ENCODE measurements around the gene SLC26A1.
"Not testable (repeated sequence)": the region's sequence is repeated elsewhere in the genome, so short reads cannot be mapped to it uniquely, and the experiment has no call there.

The SLC26A1 gene

GRCh38 chr4:1013225-1014073, 20.2 kb upstream of the SLC26A1 start:
- DNase-seq (ENCODE audit: low read depth), result no peak

- peak; percentile 34 for DNase-seq (ENCODE audit: low read depth)
Observed at GRCh38 chr4:1012034-1012739, 19.0 kb upstream of the SLC26A1 start.

DNA sequence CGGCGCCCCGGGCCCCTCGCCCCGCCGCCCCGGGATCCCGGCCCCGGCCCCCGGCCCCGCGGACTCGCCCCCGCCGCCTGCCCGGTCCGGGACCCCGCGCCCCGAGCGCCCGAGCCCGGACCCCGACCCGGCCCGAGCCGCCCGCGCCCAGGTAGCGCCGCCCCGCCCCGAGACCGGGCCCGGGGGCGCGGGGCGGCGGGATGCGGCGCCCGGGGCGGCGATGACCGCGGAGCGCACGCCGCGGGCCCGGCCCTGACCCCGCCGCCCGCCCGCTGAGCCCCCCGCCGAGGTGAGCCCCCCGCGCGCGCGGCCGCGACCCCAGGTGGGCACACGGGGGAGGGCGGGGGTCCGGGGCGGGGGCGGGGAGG, 18.4 kb upstream of the SLC26A1 start:
- DNase-seq (ENCODE audit: low read depth), result no peak

- DNase-seq (ENCODE audit: low read depth), result peak; percentile 90
Observed at GRCh38 chr4:1011022-1011665, 17.9 kb upstream of the SLC26A1 start, which contains the start of gene FGFRL1. TSS of gene FGFRL1 (plus strand) at chr4:1011626. CDS start at chr4:1012486, 860 bp downstream.

DNA sequence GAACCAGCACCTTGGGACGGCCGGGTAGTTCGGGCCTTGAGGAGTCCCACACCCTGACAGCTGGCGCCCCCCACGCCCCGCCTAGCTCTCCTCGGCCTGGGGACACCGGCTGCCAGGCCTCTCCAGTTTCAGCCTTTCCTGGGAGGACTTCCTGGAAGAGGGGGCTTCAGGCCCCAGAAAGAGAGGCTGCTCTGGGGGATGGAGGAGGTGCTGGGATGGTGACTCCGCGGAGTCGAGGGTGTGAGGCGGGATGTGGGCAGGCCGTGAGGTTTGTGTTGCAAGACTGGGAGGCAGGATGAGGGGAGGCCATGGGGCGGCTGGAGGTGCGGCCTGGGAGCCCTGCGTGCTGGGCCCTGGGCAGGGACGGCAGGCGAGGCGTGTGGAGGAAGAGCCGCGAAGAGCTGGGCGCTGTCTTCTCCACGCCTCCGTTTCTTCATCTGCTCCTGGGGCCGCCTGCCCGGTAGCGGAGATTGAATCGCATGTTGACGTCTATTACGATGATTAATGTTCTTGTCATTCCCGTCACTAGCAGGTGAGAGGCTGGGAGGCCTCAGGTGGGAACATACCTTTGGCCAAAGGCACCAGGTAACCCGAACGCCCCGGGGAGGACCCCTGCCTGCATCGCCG, 17.3 kb upstream of the SLC26A1 start:
- DNase-seq (ENCODE audit: low read depth), result peak; percentile 93

GRCh38 chr4:1009542-1010394, 16.6 kb upstream of the SLC26A1 start:
- peak; percentile 44 for DNase-seq (ENCODE audit: low read depth)

DNA sequence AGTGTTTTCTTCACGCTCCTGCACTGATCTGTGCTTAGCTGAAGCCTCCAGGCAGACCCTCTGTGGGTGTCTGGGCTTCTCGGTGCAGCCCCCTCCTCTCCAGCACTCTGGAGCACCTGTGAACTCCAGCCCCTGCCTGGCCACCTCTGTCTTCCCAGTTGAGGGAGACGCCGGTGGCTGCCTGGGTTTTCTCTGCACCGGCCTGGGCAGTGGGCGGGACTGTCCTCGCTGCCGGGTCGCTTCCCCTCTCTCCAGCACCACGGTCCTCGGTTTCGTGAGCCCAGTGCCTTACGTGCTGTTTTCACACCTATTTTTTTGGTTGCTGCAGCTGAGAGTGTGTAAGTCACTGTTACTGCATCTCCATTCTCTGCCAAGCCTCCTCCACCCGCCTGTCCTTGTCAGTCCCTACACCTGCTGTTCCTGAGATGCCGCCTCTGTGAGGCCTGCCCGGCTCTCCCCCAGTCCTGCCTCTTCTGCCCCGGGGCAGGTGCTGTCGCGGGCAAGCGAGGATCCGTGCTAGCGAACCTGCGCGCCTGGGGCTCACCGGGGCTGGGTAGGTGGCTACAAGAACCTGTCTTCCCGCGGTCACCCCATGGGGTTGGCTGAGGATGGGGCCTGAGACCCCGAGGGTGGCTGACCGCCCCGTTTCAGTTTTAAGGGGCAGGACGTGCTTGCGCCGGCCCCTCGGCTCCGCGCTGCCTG, 15.8 kb upstream of the SLC26A1 start:
- no peak for DNase-seq (ENCODE audit: low read depth)

- no peak for DNase-seq (ENCODE audit: low read depth)
Observed at GRCh38 chr4:1006856-1007255, 13.7 kb upstream of the SLC26A1 start.

GRCh38 chr4:1004557-1005485, 11.6 kb upstream of the SLC26A1 start:
- DNase-seq (ENCODE audit: low read depth), result no peak

- no peak for DNase-seq (ENCODE audit: low read depth)
Observed at GRCh38 chr4:1004071-1004418, 10.8 kb upstream of the SLC26A1 start.

- no peak for DNase-seq (ENCODE audit: low read depth)
Observed at GRCh38 chr4:1003271-1004070, 10.3 kb upstream of the SLC26A1 start.

- DNase-seq (ENCODE audit: low read depth), result no peak
Observed at GRCh38 chr4:1002631-1003251, 9.5 kb upstream of the SLC26A1 start.

DNA sequence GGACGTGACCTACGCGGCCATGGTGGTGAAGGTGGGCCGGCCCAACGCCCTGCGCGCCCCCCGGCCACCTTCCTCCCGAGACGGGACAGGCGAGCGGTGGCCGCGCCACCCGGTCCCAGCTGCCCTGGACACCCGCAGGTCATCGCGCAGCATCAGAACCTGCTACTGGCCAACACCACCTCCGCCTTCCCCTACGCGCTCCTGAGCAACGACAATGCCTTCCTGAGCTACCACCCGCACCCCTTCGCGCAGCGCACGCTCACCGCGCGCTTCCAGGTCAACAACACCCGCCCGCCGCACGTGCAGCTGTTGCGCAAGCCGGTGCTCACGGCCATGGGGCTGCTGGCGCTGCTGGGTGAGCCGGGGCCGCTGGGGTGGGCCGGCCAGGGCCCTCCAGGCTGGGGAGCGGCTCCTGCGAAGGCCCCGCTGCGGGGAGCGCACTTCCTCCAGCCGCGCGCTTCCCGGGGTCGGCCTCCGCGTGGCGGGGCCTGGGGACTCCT, 9.0 kb upstream of the SLC26A1 start:
- DNase-seq (ENCODE audit: low read depth), result peak; percentile 28

DNA sequence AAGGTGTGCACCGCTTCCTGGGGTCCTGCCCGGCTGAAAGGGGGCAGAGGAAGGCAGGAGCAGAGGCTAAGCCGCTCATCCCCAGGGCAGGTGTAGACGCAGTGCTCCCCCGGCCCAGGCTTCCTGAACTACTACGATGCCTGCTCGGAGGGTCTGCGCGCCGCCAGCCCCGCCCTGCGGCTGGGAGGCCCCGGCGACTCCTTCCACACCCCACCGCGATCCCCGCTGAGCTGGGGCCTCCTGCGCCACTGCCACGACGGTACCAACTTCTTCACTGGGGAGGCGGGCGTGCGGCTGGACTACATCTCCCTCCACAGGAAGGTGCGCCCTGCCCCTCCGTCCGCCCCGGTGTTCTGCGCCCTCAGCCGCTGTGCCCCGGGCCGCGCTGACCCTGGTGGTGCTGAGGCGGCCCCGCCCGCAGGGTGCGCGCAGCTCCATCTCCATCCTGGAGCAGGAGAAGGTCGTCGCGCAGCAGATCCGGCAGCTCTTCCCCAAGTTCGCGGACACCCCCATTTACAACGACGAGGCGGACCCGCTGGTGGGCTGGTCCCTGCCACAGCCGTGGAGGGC, 8.4 kb upstream of the SLC26A1 start:
- DNase-seq (ENCODE audit: low read depth), result no peak

DNA sequence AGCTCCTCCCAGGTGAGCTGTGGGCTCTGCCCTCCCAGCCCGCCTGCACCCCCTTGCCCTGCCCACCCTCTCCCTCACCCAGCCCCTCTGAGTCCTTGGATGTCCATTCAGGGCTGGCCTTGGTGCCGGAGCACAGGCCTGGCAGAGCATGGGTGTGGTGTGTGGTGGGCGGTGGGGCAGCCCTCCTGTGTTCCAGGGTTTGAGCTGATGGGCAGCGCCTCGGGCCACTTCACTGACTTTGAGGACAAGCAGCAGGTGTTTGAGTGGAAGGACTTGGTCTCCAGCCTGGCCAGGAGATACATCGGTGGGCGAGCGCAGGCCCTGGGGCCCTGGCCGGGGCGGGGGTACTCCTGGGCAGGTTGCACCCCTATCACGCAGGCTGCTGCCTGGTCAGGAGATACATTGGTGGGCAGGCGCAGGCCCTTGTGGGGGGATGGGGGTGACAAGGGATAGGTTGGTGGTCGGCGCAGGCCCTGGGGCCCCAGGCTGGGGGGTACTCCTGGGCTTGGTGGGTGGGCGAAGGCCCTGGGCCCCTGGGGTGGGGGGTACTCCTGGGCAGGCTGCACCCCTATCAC, 7.6 kb upstream of the SLC26A1 start:
- DNase-seq (ENCODE audit: low read depth), result no peak

DNA sequence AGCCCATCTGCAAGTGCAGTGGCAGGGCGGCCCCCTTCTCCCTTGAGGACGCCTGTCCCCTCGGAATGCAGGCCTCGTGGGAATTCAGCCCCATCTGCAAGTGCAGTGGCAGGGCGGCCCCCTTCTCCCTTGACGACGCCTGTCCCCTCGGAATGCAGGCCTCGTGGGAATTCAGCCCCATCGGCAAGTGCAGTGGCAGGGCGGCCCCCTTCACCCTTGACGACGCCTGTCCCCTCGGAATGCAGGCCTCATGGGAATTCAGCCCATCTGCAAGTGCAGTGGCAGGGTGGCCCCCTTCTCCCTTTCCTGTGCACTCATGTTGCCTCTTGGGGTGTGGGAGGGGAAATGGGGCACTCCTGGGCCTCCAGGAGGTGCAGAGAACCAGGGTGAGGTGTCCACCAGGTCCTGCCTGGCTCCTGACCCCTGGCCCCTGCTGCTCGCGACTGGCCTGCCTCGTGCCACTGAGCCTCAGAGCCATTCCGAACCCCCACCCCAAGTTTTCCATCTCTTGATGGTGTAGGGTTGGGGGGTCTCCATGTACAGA, 6.8 kb upstream of the SLC26A1 start:
- no peak for DNase-seq (ENCODE audit: low read depth)

GRCh38 chr4:999240-999863, 6.1 kb upstream of the SLC26A1 start:
- DNase-seq (ENCODE audit: low read depth), result not testable (repeated sequence)
